HTERT RPE-1 (cell line): ENCODE data around the gene TAB2.

Experiments used
- in situ Hi-C: fragments of 300-500 bp; cut with MboI; formaldehyde crosslinking; loops from 4 replicates; pipeline ENCODE4 v1.14.3; 2020; ENCODE audit warnings: low sequenced_read_pairs

Gene TAB2

DNA sequence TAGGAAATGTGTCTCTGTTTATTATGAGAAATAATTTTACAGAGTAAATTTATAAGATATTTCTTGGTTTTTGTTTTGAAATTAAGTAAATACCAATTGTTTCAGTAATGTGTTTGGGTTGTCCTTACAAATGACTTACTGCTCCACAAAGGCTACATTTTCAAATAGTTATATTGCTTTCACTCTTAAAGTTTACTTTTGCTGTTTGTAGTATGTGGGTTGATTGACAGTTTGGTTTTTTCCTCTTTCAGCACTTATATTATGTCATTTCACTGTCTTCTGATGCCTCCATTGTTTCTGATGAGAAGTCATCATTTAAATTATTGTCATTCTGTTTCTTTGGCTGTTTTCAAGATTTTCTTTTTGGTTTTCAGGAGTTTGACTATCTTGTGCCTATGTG is 47.7 kb downstream of the TAB2 start:
- in situ Hi-C loops: no loop called here

DNA sequence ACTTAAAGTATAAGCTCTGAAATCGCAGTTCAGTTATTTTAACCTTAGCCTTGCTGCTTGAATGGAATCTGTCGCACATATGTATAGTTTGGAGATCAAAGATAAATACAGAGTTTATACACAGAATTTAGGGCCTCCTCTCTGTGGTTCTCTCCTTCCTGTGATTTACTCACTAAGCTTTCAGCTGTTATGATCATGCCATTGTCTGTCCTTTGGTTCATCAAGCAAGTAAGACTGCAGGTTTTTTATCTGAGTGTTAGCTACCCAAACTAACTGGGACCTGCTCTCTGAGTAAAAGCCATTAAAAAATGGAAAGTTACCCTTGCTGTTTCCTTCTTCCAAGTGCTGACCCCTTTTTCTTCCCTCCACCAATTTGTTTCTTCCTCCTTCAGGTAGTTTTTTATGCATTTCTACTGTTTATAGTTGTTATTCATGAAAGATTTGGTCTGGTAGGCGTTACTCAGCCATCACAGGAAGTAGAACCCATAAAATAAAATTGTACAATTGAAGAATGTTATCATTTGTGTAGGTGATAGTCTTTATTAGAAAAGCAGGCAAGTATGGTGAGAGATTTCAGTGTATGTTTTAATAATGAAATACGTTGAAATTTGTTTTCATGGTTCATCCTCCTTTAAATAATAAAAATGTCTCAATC is 48.9 kb downstream of the TAB2 start:
- in situ Hi-C loops: no loop called here

- in situ Hi-C loops: no loop called here
Observed at GRCh38 chr6:149368065-149368464, 50.6 kb downstream of the TAB2 start.

GRCh38 chr6:149371154-149371553 is 53.6 kb downstream of the TAB2 start:
- in situ Hi-C loops: no loop called here

GRCh38 chr6:149372062-149372461 is 54.5 kb downstream of the TAB2 start:
- in situ Hi-C loops: no loop called here

GRCh38 chr6:149373511-149373910 is 56.0 kb downstream of the TAB2 start:
- in situ Hi-C loops: no loop called here

DNA sequence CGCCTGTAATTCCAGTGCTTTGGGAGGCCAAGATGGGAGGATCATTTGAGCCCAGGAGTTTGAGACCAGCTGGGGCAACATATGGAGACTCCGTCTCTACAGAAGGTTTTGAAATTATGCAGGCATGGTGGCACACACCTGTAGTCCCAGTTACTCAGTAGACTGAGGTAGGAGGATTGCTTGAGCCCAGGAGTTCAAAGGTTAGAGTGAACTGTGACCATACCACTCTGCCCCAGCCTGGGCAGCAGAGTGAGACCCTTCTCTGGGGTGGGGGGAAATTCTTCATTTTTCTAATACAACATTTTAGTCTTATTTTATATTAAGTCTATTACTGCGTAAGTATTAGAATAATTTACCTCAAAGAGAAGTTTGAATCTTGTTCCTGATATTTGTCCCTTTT is 62.5 kb downstream of the TAB2 start:
- in situ Hi-C loops: no loop called here

- in situ Hi-C loops: no loop called here
Observed at GRCh38 chr6:149380523-149380922, 63.0 kb downstream of the TAB2 start.

- in situ Hi-C loops: no loop called here
Observed at GRCh38 chr6:149383371-149383770, 65.9 kb downstream of the TAB2 start.

- in situ Hi-C loops: no loop called here
Observed at GRCh38 chr6:149384464-149384863, 67.0 kb downstream of the TAB2 start.

DNA sequence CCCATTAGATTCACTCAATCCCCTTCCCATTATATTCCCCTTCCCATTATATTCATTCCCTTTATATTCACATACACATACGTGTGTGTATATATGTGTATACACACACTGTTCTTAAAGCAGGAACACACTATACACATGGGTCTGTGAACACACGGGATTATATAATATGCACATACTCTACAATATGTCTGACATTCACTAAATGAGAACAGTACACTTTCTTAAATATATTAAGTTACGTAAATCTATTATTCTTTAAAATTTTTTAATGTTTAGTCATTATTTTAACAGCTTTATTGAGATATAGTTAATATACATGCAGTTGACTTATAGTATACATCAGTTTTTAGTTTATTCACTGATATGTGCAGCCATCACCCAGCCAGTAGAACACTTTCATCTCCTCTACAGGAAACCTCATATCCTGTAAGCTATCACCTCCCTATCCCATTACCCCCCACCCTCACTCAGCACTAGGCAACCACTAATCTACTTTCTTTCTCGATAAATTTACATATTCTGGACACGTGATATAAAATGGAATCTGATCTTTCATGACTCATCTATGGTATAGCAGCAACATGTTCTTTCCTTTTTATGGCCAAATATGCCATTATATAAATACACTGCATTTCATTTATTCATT is 68.6 kb downstream of the TAB2 start:
- in situ Hi-C loops: no loop called here

- in situ Hi-C loops: no loop called here
Observed at GRCh38 chr6:149387779-149388512, 70.4 kb downstream of the TAB2 start.

DNA sequence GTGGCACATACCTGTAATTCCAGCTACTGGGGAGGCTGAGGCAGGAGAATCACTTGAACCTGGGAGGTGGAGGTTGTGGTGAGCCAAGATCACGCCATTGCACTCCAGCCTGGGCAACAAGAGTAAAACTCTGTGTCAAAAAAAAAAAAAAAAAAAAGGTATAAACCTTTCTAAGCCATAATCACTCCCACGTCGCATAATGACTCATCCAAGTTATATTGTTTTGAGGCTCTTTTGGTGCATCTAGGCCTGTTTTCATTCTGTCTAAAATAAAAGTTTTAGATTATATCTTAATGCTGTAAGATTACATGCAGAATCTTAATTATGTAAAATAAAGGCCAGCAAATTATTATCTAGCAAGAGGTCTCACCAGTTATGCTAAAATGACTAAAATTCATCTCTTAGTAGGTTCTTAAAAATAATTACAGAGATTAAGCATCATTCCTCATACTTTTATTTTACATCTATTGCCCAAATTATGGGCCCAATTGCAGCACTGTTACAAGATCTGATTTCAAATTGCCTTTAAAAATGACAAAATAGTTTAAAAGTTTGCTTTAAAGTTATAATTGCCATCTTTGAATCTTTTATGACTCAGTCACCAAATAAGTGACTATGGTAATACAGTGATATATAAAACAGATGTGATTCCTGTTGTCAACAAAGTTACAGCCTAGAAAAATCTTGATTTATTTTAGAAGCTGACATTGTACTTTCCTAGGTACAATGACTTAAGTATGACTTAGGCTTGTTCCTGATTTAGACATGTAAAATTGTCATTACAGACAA is 72.2 kb downstream of the TAB2 start:
- in situ Hi-C loops: no loop called here

GRCh38 chr6:149392093-149392492 is 74.6 kb downstream of the TAB2 start:
- in situ Hi-C loops: no loop called here

- in situ Hi-C loops: no loop called here
Observed at GRCh38 chr6:149392535-149392934, 75.0 kb downstream of the TAB2 start.

DNA sequence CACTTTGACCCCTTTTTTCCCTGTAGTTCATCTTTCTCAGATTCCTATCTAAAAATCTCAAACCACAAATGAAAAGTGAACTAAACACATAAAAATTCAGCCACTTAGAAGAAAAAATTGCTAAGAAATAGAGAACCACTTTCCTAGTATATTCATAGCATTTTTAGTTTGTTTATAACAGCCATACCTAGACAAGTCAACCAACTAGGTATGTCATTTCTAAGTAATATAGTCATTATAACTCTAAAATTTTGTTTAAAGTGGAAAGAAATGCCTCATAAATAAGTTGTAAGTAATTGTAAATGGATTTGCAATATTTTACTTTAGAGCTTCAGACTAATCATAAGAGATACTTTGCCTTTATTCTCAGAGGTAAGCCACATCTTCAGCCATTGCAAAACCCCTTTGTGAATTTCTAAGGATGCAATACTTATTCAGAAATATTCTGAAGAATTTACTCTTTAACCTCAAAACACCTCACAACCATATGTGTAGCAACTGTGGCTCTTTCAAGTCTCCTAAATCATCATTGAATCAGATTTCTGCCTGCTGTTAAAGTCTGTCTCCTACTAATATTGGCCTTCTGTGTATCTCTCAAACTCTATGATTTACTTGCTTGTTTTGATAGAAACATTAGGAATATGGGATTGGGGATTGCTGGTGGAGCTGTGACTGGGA is 75.6 kb downstream of the TAB2 start:
- in situ Hi-C loops: no loop called here

- in situ Hi-C loops: no loop called here
Observed at GRCh38 chr6:149395185-149395584, 77.7 kb downstream of the TAB2 start.

- in situ Hi-C loops: no loop called here
Observed at GRCh38 chr6:149397384-149397783, 79.9 kb downstream of the TAB2 start.

- in situ Hi-C loops: no loop called here
Observed at GRCh38 chr6:149400050-149400449, 82.5 kb downstream of the TAB2 start, which contains the start of gene SUMO4. TSS of gene SUMO4 (plus strand) at chr6:149400262. CDS start at chr6:149400392, 130 bp downstream.

DNA sequence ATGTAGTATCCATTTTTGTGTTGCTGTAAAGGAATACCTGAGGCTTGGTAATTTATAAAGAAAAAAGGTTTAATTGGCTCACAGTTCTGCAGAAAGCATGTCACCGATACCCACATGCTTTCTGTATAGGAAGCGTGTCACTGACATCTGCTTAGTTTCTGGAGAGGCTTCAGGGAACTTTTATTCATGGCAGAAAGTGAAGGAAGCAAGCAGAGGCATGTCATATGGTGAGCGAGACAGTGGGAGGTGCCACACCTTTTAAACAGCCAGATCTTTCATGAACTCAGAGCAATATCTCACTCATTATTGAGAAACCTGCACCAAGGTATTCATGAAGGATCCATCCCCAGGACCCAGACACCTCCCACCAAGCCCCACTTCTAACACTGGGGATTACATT is 86.0 kb downstream of the TAB2 start:
- in situ Hi-C loops: no loop called here
